Measurements from ENCODE around the gene CENPT. TPM values are rescaled to one million over a fixed set of nuclear protein-coding genes. Genes with fewer than 3 reads are reported as not detected.
"Not testable (repeated sequence)": the region's sequence is repeated elsewhere in the genome, so short reads cannot be mapped to it uniquely, and the experiment has no call there.

Gene CENPT
- polyA plus RNA-seq, 4 donors = 41.2 to 60.4 (median 44.7) TPM

- DNase-seq (ENCODE audit: low read depth in 4 of 4, low spot score in 3 of 4) = no peak
Observed at GRCh38 chr16:67878232-67878631, 30.7 kb upstream of the CENPT start.

- DNase-seq (ENCODE audit: low read depth in 4 of 4, low spot score in 3 of 4) = no peak
Observed at GRCh38 chr16:67877064-67877463, 29.6 kb upstream of the CENPT start.

- DNase-seq (ENCODE audit: low read depth in 4 of 4, low spot score in 3 of 4) = no peak
Observed at GRCh38 chr16:67874372-67874771, 26.9 kb upstream of the CENPT start.

- no peak for DNase-seq (ENCODE audit: low read depth in 4 of 4, low spot score in 3 of 4)
Observed at GRCh38 chr16:67873435-67874370, 26.2 kb upstream of the CENPT start.

GRCh38 chr16:67872631-67873434 is 25.3 kb upstream of the CENPT start, which contains the start of gene EDC4:
Gene EDC4 (plus strand): TSS chr16:67873052. CDS start chr16:67873262, 210 bp downstream.
- peak in 1 of 4 donors; percentile 47 for DNase-seq (ENCODE audit: low read depth in 4 of 4, low spot score in 3 of 4)

GRCh38 chr16:67872131-67872630 is 24.7 kb upstream of the CENPT start:
- no peak for DNase-seq (ENCODE audit: low read depth in 4 of 4, low spot score in 3 of 4)

GRCh38 chr16:67871256-67871655 is 23.8 kb upstream of the CENPT start:
- DNase-seq (ENCODE audit: low read depth in 4 of 4, low spot score in 3 of 4) = no peak

GRCh38 chr16:67869653-67870052 is 22.2 kb upstream of the CENPT start:
- no peak for DNase-seq (ENCODE audit: low read depth in 4 of 4, low spot score in 3 of 4)

- DNase-seq (ENCODE audit: low read depth in 4 of 4, low spot score in 3 of 4) = no peak
Observed at GRCh38 chr16:67868290-67868689, 20.8 kb upstream of the CENPT start.

- DNase-seq (ENCODE audit: low read depth in 4 of 4, low spot score in 3 of 4) = no peak
Observed at GRCh38 chr16:67865318-67865717, 17.8 kb upstream of the CENPT start.

- DNase-seq (ENCODE audit: low read depth in 4 of 4, low spot score in 3 of 4) = no peak
Observed at GRCh38 chr16:67864594-67864993, 17.1 kb upstream of the CENPT start.

GRCh38 chr16:67864044-67864443 is 16.6 kb upstream of the CENPT start:
- not testable (repeated sequence) for DNase-seq (ENCODE audit: low read depth in 4 of 4, low spot score in 3 of 4)

- DNase-seq (ENCODE audit: low read depth in 4 of 4, low spot score in 3 of 4) = no peak
Observed at GRCh38 chr16:67862623-67863583, 15.4 kb upstream of the CENPT start.

GRCh38 chr16:67861877-67862276 is 14.4 kb upstream of the CENPT start:
- DNase-seq (ENCODE audit: low read depth in 4 of 4, low spot score in 3 of 4) = no peak

GRCh38 chr16:67860589-67861398 is 13.3 kb upstream of the CENPT start:
- no peak for DNase-seq (ENCODE audit: low read depth in 4 of 4, low spot score in 3 of 4)

- no peak for DNase-seq (ENCODE audit: low read depth in 4 of 4, low spot score in 3 of 4)
Observed at GRCh38 chr16:67858500-67858899, 11.0 kb upstream of the CENPT start.

- DNase-seq (ENCODE audit: low read depth in 4 of 4, low spot score in 3 of 4) = no peak
Observed at GRCh38 chr16:67857547-67858233, 10.2 kb upstream of the CENPT start.

GRCh38 chr16:67856927-67857546 is 9.5 kb upstream of the CENPT start:
- DNase-seq (ENCODE audit: low read depth in 4 of 4, low spot score in 3 of 4) = no peak

All from left renal pelvis (tissue), 4 donors.